ENCODE measurements around the gene GABRD.

DNA sequence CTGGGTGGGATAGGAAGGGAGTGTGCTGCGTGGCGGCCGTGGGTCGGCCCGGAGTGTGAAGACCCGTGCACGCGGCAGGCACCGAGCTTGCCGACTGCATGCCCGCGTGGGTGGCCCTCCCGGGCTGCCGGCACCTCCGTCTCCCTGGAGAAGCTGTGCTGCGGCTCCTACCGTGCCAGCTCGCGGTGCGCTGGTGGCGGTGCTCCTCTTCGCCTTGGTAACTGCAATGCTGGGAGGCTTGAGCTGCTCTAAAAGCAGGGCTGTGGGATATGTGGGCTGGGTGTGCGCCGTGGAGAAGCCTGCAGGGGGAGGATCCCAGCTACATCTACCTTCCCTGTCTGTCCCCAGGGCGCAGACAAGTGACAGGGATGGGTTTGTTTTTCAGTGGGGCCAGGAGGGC lies 2.4 kb downstream of the GABRD start:
- TF ChIP-seq, protein P1, sequence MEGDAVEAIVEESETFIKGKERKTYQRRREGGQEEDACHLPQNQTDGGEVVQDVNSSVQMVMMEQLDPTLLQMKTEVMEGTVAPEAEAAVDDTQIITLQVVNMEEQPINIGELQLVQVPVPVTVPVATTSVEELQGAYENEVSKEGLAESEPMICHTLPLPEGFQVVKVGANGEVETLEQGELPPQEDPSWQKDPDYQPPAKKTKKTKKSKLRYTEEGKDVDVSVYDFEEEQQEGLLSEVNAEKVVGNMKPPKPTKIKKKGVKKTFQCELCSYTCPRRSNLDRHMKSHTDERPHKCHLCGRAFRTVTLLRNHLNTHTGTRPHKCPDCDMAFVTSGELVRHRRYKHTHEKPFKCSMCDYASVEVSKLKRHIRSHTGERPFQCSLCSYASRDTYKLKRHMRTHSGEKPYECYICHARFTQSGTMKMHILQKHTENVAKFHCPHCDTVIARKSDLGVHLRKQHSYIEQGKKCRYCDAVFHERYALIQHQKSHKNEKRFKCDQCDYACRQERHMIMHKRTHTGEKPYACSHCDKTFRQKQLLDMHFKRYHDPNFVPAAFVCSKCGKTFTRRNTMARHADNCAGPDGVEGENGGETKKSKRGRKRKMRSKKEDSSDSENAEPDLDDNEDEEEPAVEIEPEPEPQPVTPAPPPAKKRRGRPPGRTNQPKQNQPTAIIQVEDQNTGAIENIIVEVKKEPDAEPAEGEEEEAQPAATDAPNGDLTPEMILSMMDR (IDR thresholded peaks at IDR 0.05) = no peak
- no peak for TF ChIP-seq POLR2A (IDR thresholded peaks at IDR 0.05)

Data from esophagus squamous epithelium (tissue), 4 donors.